ENCODE results near the gene ZFPM1.

- TF ChIP-seq CTCF (conservative IDR thresholded peaks at IDR 0.05) (no peak), ZFX (IDR thresholded peaks at IDR 0.05) (no peak)
Observed at GRCh38 chr16:88481851-88482250, 28.8 kb downstream of the ZFPM1 start.
